GM20000 (cell line): ENCODE results near the gene PRPF31.

Source experiments
- DNase-seq: peaks from one replicate; pipeline ENCODE4 v3.0.0; 2012; ENCODE audit warnings: low spot score
- TF ChIP-seq, protein P1 (sequence below): IDR thresholded peaks from 2 replicates; pipeline ENCODE4 v1.5.1; 2012; ENCODE audit warnings: mild to moderate bottlenecking, control low read depth; ENCODE audit errors: extremely low read depth, missing control alignments

PRPF31 gene, protein sequence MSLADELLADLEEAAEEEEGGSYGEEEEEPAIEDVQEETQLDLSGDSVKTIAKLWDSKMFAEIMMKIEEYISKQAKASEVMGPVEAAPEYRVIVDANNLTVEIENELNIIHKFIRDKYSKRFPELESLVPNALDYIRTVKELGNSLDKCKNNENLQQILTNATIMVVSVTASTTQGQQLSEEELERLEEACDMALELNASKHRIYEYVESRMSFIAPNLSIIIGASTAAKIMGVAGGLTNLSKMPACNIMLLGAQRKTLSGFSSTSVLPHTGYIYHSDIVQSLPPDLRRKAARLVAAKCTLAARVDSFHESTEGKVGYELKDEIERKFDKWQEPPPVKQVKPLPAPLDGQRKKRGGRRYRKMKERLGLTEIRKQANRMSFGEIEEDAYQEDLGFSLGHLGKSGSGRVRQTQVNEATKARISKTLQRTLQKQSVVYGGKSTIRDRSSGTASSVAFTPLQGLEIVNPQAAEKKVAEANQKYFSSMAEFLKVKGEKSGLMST

GRCh38 chr19:54115109-54116063 lies at the start of gene PRPF31, which contains the start of gene TFPT:
PRPF31 (plus strand) TSS chr19:54115754; CDS start chr19:54118279, 2,525 bp downstream.
TFPT (minus strand) TSS chr19:54115657; CDS start chr19:54115269, 388 bp downstream.
- DNase-seq = peak; percentile 97
- TF ChIP-seq, protein P1, sequence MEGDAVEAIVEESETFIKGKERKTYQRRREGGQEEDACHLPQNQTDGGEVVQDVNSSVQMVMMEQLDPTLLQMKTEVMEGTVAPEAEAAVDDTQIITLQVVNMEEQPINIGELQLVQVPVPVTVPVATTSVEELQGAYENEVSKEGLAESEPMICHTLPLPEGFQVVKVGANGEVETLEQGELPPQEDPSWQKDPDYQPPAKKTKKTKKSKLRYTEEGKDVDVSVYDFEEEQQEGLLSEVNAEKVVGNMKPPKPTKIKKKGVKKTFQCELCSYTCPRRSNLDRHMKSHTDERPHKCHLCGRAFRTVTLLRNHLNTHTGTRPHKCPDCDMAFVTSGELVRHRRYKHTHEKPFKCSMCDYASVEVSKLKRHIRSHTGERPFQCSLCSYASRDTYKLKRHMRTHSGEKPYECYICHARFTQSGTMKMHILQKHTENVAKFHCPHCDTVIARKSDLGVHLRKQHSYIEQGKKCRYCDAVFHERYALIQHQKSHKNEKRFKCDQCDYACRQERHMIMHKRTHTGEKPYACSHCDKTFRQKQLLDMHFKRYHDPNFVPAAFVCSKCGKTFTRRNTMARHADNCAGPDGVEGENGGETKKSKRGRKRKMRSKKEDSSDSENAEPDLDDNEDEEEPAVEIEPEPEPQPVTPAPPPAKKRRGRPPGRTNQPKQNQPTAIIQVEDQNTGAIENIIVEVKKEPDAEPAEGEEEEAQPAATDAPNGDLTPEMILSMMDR = no peak

DNA sequence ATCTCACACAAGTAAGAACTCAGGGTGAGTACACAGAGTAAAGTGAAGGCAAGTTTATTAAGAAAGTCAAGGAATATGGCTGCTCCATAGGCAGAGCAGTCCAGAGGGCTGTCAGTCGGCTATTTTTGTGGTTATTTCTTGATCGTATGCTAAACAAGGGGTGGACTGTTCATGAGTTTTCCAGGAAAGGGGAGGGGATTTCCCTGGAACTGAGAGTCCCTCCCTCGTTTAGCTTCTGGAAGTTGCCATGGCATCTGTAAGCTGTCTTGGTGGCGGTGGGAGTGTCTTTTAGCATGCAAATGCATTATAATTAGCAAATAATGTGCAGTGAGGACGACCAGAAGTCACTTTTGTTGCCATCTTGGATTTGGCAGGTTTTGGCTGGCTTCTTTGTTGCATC lies 46.1 kb upstream of the PRPF31 start:
- TF ChIP-seq, protein P1 = no peak
- DNase-seq = no peak

DNA sequence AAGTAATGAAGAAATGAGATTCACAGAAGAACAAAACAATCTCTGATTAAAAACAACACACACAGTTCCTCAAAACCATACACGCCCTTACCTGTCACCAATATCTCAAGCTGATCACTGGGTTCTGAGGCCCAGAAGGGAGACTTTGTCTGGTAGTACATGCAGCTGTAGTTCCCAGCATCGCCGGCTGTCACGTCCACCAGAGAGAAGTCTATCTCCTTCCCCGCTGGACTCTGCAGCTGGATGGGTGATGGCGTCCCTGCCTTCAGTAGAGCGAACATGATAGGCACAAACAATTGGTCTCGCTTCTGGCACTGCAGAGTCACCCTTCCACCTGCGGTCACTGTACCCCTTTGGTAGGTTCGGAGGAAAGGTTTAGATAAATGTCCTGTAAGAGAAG lies 41.7 kb upstream of the PRPF31 start:
- DNase-seq = no peak
- TF ChIP-seq, protein P1 = no peak

GRCh38 chr19:54074851-54075250 lies 40.7 kb upstream of the PRPF31 start:
- TF ChIP-seq, protein P1 = no peak

GRCh38 chr19:54077334-54077733 lies 38.2 kb upstream of the PRPF31 start:
- TF ChIP-seq, protein P1 = no peak
- DNase-seq = no peak

More at GRCh38 chr19:54074851-54075250, 40.7 kb upstream of the PRPF31 start:
- no peak for DNase-seq

DNA sequence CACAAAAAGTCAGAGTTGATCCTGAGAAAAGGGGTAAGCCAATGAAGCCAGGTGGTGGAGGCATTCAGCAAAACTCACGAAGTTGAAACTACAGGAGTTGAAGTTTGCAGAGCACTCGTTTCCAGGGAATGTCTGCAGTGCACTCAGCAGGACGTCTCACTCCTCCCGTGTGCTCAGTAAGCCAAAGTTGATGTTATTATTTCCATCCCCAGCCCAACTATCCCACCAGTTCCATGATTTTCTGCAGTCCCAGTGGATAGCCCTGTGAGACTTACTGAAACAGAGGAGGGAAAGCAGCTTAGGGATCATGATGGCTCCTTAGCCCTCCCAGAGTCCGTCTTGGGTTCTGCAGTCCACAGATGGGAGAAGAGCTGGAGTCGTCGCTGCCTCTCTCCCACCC lies 34.5 kb upstream of the PRPF31 start, which contains the start of gene TARM1:
TSS of gene TARM1 (minus strand) at position 334 of the 400 bp plus-strand sequence. CDS start at position 309, 25 bp downstream.
- DNase-seq = no peak
- TF ChIP-seq, protein P1 = no peak

DNA sequence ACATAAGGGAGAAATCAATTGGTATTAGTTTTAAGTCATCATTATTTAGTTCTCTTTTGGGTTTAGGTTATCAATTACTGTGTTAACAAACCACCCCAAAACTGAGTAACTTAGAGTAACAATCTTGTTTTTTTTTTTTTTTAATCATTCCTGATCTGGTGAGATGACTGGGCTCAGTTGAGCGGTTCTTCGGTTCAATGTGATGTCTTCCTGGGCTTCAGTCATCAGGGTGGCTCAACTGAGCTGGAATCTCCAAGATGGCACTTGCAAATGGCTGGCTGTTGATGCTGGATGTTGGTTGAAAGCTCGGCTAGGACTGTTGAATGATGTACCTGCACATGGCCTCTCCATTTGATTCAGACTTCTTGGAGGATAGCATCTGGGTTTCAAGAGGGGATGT lies 31.1 kb upstream of the PRPF31 start:
- no peak for DNase-seq
- TF ChIP-seq, protein P1 = no peak
